SK-N-MC (cell line): Measurements from ENCODE around the gene DPYD.

ENCODE experiments used
- EZH2 ChIP-seq: fragments of 200-600 bp; sonication (generic); IDR thresholded peaks from one replicate; pipeline ENCODE4 v1.6.1; 2017; ENCODE audit warnings: antibody characterized with exemption
- FOXP2 ChIP-seq: optimal IDR thresholded peaks from 2 replicates; pipeline ENCODE3; 2011; ENCODE audit warnings: mild to moderate bottlenecking, moderate library complexity; ENCODE audit not compliant: insufficient read depth; ENCODE audit errors: extremely low read length, control extremely low read depth
- POLR2AphosphoS5 ChIP-seq: IDR thresholded peaks from 2 replicates; pipeline ENCODE4 v1.6.1; 2012; ENCODE audit warnings: mild to moderate bottlenecking, low read depth, low read length, borderline replicate concordance

GRCh38 chr1:97791251-97791650 is 129.6 kb downstream of the DPYD start:
- no peak for TF ChIP-seq EZH2
- TF ChIP-seq POLR2AphosphoS5: no peak
- TF ChIP-seq FOXP2: no peak
